Stromal cell of bone marrow (primary cell): ENCODE measurements around the gene ERVW-1.

Source experiments
- DNase-seq: peaks from one replicate; pipeline ENCODE4 v3.0.0-alpha.2; 2012; ENCODE audit warnings: low read depth

ERVW-1 gene

DNA sequence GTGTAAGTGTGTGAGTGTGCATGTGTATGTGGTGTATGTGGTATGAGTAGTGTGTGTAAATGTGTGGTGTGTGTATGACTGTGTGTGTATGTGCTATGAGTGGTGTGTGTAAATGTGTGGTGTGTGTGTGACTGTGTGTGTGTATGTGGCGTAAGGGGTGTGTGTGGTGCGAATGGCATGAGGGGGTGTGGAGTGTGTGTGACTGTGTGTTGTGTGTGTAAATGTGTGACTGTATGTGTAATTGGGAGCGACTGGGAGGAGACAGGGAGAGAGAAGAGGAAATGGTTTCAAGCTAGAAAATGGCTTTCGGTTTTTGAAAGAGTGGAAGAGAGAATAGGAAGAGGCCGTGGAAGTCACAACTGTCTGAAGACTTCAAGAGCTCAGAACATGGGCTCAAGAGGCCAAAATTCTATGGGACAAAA, 54.0 kb downstream of the ERVW-1 start:
- no peak for DNase-seq

DNA sequence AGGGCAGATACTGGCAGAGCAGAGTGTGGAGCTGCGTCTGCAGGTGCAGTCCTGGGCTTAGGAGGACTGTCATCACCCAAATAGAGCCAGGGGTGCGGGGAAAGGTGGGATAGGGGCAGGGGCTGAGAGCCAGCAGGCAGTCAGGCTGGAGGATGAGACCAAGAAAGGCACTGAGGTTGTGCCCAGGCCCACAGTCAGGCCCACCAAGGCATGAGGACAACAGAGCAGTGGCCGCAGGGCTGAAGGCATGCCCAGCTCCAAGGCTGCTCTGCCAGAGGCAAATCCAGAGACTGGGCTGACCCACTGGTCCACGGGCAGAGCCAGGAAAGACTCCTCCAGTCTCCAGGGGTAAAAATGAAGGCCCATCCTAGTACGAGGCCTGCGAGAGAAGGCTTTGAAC, 54.8 kb downstream of the ERVW-1 start:
- DNase-seq, result no peak

DNA sequence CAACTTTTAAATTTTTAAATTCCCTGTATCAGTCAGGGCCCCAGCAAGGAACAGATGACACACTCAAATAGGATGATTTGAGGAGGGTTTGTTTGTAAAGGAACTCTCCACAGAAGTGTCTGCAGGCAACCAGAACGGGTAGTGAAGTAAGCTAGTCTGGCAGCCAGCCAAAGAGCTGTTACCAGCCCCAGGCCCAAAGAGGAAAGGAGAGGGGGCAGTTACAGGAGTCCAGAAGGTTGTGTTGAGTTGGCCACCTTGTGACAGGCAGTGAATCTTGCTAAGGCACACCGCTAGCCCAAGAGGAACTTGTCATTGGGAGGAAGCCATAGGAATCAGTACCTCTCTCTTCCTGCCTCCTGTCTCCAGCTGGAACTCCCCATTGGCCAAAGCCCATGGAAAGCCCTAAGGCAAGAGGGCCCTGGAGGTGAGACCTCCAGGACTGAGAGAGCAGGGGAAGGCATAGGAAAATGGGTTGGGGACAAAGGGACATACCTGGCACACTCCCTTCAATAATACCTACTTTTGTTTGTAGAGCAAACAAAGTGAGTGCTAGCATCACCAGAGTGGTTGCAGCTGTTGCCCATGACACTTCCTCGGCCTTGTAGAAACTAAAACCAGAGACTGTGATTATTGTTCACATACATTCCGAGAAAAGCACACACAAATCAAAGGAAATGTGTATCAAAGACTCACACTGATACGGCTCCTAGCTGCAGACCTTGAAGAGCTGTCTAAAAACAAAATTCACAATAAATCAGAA, 55.9 kb downstream of the ERVW-1 start:
- DNase-seq, result no peak
